ENCODE data around the gene FAF1.
A peak's percentile ranks its signal among the peaks of the same experiment; 100 is the strongest.

The FAF1 gene

DNA sequence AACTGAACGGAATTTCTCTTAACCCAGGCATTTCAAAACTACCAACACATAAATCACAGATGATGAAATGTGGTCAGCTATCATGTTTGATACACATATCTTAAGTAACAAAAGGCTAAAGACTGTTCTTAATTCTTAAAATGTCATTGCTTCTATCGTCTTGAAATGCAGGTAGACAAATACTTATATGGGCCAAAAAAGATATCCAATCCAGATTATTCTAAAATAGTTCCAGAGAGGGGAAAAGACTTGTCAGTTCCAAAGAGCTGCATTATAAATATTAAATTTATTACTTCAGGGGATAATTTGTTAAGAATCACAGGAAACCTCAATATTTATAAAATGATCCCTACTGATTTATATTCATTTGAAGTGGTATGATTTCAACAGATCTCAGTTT lies 259.4 kb downstream of the FAF1 start:
- peak; percentile 61 for DNase-seq (ENCODE audit: low read depth)

DNA sequence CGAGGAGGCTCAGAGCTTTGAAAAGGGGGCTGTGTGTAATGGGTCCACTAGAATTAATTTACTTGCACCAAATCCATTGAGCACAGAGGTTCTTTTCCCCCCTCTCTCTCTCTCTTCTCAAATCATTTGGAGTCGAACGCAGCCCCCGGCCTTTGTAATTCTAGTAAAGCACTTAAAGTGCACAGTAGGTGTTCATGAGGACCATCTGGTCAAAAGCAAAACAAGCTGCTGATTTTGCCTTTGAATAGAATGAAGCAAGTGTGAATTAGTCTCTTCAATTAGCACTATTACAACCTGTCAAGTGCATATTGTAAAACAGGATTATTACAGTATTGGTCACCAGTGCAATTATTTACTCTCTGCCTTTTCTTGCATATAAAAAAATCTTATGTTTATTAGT lies 259.9 kb downstream of the FAF1 start:
- DNase-seq (ENCODE audit: low read depth): no peak

DNA sequence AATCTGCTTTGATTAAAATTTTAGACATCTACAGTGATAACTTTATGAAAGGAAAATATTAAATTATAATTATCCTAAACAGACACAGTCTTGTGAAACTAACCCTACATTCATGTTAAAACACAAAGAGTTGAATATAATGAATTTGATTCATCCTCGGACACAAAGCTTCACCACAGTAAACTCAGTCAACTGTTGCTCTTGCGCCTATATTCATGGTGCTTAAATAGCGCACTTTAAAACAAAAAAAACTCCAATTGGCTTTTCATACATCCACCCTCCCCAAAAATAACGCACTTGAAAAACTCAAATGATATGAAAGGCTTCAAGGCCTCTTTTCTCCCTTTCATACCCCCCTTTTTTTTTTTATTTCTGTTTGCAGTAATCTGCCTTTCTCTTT lies 260.3 kb downstream of the FAF1 start:
- no peak for DNase-seq (ENCODE audit: low read depth)

DNA sequence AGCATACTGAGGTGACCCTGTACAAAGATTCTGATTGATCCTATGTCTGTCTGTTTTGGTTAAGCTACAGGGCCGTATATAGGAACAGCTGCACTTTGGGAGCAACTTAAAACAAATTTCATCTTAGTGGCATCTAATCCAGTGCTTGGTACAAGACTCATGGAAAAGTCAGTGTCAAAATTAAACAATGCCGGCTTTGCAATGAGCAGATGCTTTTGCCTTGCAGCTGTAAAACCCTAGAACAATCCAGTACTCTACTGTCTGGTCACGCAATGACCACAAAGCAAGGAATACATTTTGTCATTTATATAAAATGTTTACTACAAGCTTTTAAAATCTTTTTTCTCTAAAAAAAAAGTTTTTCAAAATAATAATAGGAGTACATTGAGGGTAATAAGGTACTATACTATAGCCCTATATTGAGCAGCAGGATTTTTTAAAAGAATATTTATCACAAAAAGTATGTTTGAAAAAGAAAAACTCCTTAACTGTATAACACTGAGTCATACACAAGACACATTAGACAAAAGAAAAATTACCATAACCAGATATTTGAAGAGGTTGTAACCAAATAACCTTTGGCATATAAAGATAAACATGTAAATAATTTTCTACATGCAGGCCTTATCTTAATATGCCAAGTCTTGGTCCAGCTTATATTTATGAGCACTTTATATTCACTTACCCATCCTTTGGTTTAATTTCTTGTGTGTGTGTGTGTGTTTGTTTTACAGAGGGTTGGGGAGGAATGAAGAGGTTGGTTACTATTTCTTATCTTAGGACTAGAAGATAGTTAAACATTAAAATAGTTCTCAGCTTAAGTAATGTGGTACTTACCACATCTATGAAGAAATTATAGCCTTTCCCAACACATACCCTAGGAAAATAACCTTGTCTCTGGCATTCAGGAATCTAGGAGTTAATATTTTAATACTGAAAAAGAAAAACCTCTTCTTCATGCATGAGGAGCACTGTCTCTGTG lies 262.3 kb downstream of the FAF1 start:
- peak; percentile 89 for DNase-seq (ENCODE audit: low read depth)

DNA sequence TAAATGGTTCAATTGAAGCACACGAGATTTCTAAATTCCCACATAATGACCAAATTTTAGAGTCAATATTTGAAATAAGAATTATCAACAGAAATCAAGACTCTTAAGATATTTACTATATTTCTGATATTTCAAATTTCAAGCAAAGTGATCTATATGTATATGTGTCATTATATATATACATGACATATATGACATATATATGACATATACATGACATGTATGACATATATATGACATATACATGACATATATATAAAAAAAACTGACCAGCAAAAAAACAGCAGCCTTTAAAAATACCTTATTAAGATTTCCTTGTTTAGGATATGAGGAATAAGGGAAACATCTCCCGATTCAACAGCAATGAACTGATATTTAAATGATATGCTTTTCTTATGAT lies 266.2 kb downstream of the FAF1 start:
- no peak for DNase-seq (ENCODE audit: low read depth)

DNA sequence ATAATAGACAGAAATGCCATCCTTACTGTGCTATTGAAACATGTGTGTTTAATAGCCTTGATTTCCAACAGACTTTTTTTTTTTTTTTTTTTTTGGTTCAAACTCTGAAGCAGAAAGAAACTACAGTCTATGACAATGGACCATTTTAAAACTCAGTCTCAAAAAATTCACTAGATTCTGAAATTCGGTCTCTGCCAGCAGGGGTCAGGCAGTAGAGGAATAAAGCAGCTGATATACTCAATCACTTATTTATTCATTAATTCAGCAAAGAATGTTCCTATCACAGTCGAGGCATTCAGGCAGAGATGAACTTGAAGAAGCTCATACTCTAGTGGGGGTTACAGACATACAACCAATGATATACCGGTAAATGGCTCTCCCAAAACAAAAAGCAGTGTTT lies 275.9 kb downstream of the FAF1 start:
- no peak for DNase-seq (ENCODE audit: low read depth)

DNA sequence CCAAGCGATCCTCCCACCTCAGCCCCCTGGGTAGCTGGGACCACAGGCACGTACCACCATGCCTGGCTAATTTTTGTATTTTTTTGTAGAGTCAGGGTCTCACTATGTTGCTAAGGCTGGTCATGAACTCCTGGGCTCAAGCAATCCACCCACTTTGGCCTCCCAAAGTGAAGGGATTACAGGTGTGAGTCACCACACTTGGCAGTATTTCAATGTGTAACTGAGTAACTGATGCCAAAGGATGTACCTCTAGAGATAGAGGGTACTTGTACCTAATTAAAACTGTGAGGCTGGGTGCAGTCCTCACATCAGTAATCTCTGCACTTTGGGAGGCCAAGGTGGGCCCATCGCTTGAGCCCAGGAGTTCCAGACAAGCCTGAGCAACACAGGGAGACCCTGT lies 278.1 kb downstream of the FAF1 start:
- peak; percentile 27 for DNase-seq (ENCODE audit: low read depth)

DNA sequence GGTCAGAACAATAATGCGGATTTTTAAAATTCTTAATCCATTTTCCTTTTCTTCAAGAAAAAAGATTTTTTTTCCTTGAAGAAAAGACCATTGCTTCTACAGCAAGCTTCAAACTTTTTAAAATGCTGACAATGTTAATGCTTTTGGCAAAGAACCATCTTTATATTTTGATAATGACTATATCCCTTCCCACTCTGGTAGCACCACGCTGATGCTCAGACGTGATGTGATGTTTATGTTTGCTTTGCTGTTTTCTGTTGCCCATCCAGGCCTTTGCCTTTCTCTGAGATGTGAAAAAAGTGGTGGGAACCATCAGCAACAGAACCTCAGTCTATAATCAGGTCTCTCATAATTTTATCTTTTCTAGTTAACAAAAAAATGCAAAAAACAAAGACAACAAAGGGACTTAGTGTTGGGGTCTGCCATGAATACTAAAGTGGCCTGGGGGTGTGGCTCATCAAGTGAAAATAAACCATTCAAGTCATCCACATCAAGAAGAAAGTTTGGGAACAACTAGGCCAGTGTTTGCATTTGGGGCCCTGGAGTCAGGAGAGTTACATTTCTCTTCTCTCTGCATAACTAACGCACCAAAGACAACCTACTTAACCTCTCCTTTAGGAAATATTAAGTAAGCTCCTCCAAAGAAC lies 292.2 kb downstream of the FAF1 start:
- no peak for DNase-seq (ENCODE audit: low read depth)

DNA sequence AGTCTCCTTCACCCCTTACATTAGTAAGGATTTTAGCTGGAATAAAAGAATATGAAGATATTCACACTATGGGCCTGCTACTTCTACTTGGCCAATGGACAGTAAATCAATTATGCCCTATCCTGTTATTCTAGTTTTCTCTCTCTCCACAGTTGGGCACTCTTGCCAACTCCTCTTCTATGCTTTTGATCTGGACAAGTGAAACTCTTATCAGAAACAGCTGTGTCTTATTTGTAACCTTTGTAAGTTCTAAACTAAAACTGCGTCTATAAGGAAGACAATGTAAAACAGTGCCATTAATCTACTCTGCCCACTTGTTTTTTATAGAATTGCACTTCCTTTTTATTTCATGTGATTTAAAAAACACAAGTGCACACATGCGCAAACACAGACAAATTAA lies 292.8 kb downstream of the FAF1 start:
- no peak for DNase-seq (ENCODE audit: low read depth)

DNA sequence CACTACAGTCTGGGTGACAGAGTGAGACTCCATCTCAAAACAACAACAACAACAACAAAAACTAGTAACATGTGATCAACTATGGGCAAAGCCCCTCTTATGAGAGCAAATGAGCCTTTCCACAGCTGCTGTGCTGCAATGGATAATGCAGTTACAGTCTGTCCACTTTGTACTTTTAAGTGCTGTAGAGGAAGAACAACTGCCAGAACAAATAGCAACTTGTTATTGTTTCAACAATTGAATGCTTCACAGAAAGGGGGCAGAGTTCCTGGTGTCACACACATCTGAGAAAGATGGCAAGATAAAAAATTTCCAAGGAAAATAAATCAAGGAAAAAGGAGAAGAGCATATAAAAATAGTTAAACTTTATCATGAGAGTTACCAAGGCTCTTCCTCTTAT lies 293.2 kb downstream of the FAF1 start:
- DNase-seq (ENCODE audit: low read depth): no peak

DNA sequence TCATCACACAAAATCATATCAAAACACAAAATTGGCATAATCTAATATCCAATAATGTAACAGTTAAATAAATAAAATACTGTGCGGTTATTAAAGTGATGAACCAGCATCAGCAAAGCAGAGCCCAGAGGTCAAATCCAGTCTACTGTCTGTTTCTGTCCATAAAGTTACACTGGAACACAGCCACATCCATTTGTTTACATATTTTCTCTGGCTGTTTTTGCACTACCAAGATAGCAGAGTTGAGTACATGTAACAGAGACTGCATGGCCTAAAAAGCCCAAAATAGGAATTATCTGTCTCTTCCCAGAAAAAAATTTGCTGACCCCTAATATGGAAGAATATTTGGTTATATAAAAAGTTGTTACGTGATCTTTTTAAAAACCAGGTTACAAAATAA lies 294.7 kb downstream of the FAF1 start:
- peak; percentile 56 for DNase-seq (ENCODE audit: low read depth)

DNA sequence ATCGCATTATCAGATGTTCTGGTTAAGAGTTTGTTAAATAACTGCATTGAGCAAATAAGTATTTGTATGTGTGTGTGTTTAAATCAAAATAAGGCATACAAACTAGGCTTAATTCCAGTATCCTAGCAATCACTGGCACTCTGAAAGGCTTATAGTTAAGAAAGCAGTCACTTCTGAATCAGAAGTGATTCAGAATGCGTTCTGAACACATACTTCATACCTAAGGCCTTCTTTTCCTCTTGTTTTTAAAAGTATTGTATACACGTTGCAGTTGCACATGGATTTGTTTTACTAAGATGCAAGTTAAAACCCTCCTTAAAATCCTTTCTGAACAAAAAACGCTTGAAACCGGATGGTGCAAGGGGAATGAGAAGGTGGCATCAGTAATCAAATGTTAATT lies 298.4 kb downstream of the FAF1 start:
- DNase-seq (ENCODE audit: low read depth): peak; percentile 57

DNA sequence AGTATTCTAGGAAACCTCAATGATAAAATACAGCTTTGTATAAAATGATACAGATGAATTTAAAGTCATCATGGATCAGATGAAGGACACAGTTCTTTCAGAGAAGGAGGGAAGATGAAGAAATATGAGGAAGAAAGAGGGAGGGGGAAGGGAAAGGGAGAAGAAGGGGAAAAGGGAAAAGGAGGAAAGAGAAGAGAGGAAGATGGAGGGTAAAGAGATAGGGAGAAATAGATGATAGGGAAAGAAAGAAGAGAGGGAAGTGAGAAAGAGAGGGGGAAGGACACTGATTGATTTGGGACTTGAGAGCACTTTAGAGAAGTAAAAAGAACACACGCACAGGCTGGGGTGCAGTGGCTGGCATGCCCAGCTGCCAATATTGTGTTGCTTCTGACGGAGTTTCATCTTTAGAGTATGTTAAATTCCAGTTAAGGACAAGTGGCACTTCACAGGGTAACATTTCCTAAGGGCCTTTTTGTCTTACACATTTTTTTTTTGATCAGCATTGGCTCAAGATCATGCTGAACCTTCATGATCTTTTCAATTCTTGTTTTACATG lies 300.9 kb downstream of the FAF1 start:
- DNase-seq (ENCODE audit: low read depth): no peak

DNA sequence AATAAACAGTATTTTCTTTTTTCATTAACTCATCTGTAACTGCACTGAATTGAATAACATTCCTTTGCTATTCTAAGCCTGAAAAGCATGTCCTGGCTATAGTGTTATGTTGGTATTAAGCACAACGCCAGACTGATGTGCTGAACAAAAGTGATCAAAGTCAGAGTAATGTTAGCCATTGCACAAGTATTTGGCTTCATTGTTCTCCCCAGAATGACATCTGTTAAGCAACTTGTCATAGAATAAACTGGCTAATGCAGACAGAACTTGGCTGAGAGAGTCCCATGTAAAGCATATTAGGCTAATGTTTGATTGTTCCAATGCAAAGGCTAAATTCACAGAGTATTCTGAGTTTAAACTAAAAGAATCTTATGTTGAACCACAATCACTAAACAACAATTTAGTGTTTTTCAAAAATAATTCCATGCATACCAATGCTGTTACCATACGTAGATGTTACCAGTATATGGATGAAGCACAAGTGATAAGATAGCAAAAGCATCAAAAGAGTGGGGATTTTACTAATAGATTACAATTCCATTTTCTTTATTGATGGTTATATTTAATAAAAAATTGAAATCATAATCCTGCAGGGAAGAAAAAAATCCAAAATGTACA lies 301.5 kb downstream of the FAF1 start:
- DNase-seq (ENCODE audit: low read depth): peak; percentile 37

DNA sequence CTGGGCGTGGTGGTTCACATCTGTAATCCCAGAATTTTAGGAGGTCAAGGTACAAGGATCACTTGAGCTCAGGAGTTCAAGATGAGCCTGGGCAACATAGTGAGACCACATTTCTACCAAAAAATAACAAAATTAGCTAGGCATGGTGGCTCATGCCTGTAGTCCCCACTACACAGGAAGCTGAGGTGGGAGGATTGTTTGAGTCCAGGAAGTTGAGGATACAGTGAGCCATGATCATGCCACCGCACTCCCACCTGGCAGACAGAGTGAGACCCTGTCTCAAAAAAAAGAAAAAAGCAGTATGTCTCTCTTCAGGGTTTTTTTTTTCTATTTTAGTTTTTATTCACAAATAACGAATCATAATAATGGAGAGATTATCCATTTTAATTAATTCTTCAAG lies 303.1 kb downstream of the FAF1 start:
- no peak for DNase-seq (ENCODE audit: low read depth)

DNA sequence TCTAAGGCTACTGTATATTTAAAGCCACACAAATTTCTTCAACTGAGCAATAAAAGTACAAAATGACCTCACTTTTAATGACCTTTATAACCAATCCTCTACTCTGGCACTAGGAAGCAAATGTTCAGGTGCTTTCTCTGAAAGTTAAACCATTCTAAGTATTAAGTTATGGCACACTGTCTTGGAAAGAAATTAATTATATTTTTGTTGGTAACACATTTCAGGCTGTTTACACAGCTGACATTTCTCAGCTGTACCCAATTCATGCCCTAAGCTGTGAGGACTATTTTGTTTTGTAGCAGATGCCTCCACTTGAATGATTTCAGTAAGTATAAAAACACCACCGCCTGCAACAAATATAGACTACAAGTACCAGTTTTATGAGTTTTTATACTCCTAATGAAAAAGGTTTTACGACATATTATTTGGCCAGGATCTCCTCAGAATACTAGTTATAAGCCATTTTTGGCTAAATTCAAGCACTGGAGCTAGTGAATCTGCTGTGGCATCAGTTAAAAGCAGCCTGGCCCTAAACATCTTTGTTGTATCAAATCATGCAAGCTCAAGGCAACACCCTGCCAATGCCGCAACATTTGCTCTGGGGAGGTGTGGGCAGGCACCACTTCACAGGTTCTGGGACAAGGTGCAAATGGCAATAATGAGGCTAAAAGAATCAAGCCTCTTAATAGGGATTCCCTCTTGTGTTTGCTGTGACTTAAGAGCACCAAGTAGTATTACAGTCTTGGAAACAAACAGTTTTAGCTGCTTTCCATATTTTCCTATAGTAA lies 308.4 kb downstream of the FAF1 start:
- no peak for DNase-seq (ENCODE audit: low read depth)

DNA sequence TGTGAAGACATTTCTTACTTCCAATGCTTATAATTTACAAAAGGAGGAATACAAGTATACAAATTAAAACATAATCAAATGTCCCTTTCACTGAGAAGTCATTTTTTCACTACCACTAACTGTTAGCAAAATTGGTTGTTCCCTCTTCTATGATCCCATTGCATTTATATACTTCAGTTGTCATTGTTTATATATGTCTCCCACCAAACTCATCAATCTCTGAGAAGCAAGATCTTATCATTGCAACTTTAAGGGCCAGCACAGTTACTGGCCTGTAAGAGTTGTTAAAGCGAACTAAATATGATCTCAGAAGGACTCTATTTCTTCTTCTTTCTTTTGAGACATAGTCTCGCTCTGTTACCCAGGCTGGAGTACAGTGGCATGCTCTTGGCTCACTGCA lies 313.5 kb downstream of the FAF1 start:
- no peak for DNase-seq (ENCODE audit: low read depth)

DNA sequence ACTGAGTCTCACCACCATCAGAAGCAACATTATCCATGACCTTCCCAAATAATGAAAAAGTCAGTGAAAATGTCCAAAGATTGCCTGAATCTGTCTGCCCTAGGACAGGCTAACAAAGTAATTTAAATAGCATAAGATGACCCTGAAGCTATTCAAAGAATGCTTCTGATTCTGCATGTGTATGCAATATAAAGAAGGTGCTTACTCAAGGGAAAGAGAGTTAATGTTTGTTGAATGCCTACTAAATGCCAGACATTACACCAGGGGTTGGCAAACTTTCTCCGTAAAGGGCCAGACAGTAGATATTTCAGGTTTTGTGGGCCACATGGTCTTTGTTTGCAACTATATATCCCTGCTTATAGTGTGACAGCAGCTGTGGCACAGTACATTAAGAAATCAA lies 314.9 kb downstream of the FAF1 start:
- DNase-seq (ENCODE audit: low read depth): no peak

DNA sequence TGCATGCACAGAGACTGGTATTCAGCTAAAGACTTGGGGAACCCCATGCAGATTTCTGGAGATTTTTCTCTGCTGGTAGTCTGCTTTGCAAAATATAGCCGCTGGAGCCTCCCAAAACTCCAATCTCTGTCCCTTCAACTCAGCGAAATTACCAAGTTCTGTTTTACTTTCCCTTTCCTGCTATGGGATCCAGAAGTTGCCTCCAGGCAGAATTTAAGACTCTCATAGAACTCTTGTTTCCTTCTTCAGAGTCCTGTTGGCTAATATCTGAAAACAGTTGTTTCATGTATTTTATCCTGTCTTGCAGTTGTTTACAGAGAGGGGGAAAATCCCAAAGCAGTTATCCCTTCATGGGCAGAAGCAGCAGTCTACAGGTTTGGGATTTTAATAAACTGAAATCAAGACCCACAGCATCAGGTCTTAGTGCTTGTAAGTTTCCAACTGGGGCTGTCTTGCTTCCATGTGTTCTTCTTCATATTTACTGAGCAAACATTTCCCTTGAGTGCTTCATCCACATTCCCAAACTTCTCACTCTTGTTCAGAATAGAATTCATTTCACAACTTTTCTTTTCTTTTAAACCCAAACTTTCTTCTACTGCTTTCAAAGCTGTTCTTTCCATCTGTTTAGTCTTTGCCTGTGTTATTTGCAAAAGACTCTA lies 315.5 kb downstream of the FAF1 start:
- DNase-seq (ENCODE audit: low read depth): no peak

DNA sequence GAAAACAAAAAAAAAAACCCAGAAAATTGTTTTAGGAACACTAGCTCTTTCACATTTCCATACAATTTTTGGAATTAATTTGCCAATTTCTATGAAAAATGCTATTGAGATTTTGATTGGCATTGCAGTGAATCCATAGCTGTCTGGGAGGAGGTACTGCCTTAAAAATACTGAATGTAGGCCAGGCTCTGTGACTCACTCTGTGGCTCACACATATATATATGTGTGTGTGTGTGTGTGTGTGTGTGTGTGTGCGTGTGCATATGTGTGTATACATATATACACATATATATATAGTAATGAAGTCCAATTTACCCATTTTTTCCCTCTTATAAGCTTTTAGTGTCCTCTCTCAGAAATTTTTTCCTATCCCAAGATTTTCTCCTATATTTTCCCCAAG lies 322.6 kb downstream of the FAF1 start:
- DNase-seq (ENCODE audit: low read depth): no peak

DNA sequence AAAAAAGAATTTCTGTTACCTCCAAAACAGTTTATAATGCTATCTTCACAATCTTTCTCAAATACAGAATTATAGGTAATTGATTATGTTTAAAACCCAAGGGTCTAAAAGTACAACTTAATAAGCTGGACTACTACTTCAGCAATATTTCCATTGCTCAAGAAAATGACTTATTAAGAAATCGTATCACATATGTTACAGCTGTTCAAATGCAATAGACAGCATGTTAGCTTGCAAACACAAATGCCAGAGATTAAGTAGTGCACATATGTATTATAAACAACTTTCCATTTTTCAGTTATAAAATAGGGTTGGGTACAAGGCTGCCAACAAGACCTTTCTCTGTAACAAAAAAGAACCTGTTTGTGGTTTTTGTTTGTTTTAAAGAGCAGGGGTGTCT lies 325.8 kb downstream of the FAF1 start:
- DNase-seq (ENCODE audit: low read depth): no peak
